ENCODE measurements around the gene SFXN5.
"Not testable (repeated sequence)": the region's sequence is repeated elsewhere in the genome, so short reads cannot be mapped to it uniquely, and the experiment has no call there.

Gene SFXN5

GRCh38 chr2:73100956-73101355 is 29.4 kb upstream of the SFXN5 start:
- no peak for DNase-seq

GRCh38 chr2:73099486-73099885 is 28.0 kb upstream of the SFXN5 start:
- no peak for DNase-seq

GRCh38 chr2:73095910-73096309 is 24.4 kb upstream of the SFXN5 start:
- no peak for DNase-seq

- not testable (repeated sequence) for DNase-seq
Measured at GRCh38 chr2:73093601-73094218, 22.2 kb upstream of the SFXN5 start.

- no peak for DNase-seq
Measured at GRCh38 chr2:73092146-73092783, 20.8 kb upstream of the SFXN5 start.

- no peak for DNase-seq
Measured at GRCh38 chr2:73091696-73092095, 20.2 kb upstream of the SFXN5 start.

- DNase-seq: no peak
Measured at GRCh38 chr2:73091164-73091563, 19.7 kb upstream of the SFXN5 start.

GRCh38 chr2:73089270-73090030 is 17.9 kb upstream of the SFXN5 start:
- no peak for DNase-seq

- DNase-seq: no peak
Measured at GRCh38 chr2:73088703-73089102, 17.2 kb upstream of the SFXN5 start.

GRCh38 chr2:73088211-73088610 is 16.7 kb upstream of the SFXN5 start:
- no peak for DNase-seq

- no peak for DNase-seq
Measured at GRCh38 chr2:73087311-73087710, 15.8 kb upstream of the SFXN5 start.

- DNase-seq: peak; percentile 86
Measured at GRCh38 chr2:73085691-73086090, 14.2 kb upstream of the SFXN5 start.

- DNase-seq: no peak
Measured at GRCh38 chr2:73084971-73085370, 13.5 kb upstream of the SFXN5 start.

GRCh38 chr2:73083886-73084800 is 12.6 kb upstream of the SFXN5 start:
- DNase-seq: no peak

- DNase-seq: no peak
Measured at GRCh38 chr2:73082523-73083410, 11.3 kb upstream of the SFXN5 start.

- DNase-seq: no peak
Measured at GRCh38 chr2:73081181-73081671, 9.7 kb upstream of the SFXN5 start.

GRCh38 chr2:73080321-73081131 is 9.0 kb upstream of the SFXN5 start:
- DNase-seq: no peak

- DNase-seq: no peak
Measured at GRCh38 chr2:73079636-73080035, 8.1 kb upstream of the SFXN5 start.

- DNase-seq: no peak
Measured at GRCh38 chr2:73078457-73079411, 7.2 kb upstream of the SFXN5 start.

- DNase-seq: no peak
Measured at GRCh38 chr2:73077424-73077795, 5.9 kb upstream of the SFXN5 start.

All from stimulated activated CD4-positive, alpha-beta T cell treated with anti-CD3 and anti-CD28 coated beads, Interleukin-4, amount 100 ng/mL, for 1 hour (primary cell).